ENCODE data around the gene IBTK.
"Not testable (repeated sequence)": the region's sequence is repeated elsewhere in the genome, so short reads cannot be mapped to it uniquely, and the experiment has no call there.

IBTK gene, protein sequence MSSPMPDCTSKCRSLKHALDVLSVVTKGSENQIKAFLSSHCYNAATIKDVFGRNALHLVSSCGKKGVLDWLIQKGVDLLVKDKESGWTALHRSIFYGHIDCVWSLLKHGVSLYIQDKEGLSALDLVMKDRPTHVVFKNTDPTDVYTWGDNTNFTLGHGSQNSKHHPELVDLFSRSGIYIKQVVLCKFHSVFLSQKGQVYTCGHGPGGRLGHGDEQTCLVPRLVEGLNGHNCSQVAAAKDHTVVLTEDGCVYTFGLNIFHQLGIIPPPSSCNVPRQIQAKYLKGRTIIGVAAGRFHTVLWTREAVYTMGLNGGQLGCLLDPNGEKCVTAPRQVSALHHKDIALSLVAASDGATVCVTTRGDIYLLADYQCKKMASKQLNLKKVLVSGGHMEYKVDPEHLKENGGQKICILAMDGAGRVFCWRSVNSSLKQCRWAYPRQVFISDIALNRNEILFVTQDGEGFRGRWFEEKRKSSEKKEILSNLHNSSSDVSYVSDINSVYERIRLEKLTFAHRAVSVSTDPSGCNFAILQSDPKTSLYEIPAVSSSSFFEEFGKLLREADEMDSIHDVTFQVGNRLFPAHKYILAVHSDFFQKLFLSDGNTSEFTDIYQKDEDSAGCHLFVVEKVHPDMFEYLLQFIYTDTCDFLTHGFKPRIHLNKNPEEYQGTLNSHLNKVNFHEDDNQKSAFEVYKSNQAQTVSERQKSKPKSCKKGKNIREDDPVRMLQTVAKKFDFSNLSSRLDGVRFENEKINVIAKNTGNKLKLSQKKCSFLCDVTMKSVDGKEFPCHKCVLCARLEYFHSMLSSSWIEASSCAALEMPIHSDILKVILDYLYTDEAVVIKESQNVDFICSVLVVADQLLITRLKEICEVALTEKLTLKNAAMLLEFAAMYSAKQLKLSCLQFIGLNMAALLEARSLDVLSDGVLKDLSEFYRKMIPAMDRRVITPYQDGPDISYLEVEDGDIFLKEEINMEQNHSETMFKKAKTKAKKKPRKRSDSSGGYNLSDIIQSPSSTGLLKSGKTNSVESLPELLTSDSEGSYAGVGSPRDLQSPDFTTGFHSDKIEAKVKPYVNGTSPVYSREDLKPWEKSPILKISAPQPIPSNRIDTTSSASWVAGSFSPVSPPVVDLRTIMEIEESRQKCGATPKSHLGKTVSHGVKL (N-terminal part only)

DNA sequence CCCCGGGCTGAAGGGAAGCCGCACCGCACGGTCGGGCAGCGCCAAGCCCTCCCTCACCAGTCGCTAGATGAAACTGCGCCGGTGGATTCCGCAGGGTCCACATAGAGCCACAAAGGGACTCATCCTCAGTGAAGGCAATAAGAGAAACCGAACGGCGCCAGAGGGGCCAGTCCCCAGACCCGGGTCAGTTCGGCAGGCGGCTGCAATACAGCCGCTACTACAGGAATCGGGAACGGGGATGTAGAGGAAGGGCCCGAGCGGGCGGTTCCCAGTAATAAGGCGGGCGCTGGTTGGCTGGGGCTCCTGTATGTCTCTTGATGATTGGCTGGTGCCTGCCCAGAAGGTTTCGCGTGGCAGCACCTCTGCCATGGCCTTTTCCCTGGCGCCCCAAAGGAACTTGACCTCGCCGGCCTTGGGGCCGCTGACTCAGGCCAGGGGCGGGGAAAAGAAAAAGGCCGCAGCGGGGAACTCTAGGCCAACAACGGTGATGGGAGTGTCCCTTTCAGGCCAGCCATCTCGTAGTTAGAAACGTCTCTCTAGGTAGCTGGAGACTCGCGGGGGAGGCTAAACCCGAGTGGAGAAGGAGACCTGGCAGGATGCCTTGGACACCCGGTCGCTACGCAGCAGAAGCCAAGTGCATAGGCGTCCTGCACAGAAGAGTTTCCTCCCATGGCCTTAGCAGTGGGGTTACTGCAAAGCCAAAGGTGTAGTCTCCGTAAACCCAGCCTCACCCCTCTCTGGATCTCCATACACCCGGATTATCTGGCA is at the start of gene IBTK:
Gene IBTK, minus strand, starts transcription at position 240 of the 768 bp plus-strand sequence. CDS start 7,258 bp downstream, outside the sequence.
- peak; percentile 73 for TF ChIP-seq ZFX (IDR thresholded peaks at IDR 0.05)
- TF ChIP-seq, protein P1, sequence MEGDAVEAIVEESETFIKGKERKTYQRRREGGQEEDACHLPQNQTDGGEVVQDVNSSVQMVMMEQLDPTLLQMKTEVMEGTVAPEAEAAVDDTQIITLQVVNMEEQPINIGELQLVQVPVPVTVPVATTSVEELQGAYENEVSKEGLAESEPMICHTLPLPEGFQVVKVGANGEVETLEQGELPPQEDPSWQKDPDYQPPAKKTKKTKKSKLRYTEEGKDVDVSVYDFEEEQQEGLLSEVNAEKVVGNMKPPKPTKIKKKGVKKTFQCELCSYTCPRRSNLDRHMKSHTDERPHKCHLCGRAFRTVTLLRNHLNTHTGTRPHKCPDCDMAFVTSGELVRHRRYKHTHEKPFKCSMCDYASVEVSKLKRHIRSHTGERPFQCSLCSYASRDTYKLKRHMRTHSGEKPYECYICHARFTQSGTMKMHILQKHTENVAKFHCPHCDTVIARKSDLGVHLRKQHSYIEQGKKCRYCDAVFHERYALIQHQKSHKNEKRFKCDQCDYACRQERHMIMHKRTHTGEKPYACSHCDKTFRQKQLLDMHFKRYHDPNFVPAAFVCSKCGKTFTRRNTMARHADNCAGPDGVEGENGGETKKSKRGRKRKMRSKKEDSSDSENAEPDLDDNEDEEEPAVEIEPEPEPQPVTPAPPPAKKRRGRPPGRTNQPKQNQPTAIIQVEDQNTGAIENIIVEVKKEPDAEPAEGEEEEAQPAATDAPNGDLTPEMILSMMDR (conservative IDR thresholded peaks at IDR 0.05), result no peak
- peak within 1 kb of the TSS; percentile 87 for H3K27ac ChIP-seq

DNA sequence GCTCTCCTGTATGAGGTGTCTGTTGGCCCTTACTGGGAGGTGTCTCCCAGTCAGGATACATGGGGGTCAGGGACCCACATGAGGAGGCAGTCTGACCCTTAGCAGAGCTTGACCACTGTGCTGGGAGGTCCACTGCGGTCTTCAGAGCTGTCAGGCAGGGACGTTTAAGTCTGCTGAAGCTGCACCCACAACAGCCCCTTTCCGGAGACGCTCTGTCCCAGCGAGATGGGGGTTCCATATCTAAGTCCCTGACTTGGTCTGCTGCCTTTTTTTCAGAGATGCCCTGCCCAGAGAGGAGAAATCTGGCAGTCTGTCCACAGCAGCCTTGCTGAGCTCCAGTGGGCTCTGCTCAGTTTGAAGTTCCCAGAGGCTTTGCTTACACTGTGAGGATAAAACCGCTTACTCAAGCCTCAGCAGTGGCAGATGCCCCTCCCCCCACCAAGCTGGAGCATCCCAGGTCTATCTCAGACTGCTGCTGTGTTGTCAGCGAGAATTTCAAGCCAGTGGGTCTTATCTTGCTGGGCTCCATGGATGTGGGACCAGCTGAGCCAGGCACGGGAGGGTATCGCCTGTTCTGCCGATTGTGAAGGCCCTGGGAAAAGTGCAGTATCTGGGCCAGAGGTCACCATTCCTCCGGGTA is 36.3 kb upstream of the IBTK start:
- TF ChIP-seq ZFX (IDR thresholded peaks at IDR 0.05), result no peak
- TF ChIP-seq, protein P1 (conservative IDR thresholded peaks at IDR 0.05), result no peak
- no peak overlapping the region for H3K27ac ChIP-seq

DNA sequence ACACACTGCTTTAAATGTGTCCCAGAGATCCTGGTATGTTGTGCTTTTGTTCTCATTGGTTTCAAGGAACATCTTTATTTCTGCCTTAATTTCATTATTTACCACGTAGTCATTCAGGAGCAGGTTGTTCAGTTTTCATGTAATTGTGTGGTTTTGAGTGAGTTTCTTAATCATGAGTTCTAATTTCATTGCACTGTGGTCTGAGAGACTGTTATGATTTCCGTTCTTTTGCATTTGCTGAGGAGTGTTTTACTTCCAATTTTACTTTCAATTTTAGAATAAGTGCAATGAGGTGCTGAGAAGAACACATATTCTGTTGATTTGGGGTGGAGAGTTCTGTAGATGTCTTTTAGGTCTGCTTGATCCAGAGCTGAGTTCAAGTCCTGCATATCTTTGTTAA is 34.0 kb upstream of the IBTK start:
- H3K27ac ChIP-seq, result not testable (repeated sequence)

DNA sequence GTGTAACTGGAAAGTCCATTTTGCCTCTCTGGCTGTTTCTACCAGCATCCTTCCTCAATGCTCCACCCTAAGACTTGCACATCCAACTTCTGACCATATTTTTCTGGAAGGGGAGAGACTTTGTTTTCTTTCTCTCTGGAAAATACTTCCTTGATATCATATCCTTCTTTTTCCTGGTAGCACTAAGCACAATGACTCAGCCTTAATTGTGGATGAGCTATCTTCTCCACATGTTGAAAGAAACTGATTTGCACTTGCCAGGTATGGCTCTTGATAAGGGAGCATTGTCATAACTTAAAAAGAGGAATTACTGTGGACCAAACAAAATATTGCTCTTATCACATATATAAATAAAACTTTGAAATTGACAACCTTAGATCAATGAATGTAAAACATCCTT is 30.1 kb upstream of the IBTK start:
- H3K27ac ChIP-seq, result no peak overlapping the region
- TF ChIP-seq ZFX (IDR thresholded peaks at IDR 0.05), result no peak
- TF ChIP-seq, protein P1 (conservative IDR thresholded peaks at IDR 0.05), result no peak

DNA sequence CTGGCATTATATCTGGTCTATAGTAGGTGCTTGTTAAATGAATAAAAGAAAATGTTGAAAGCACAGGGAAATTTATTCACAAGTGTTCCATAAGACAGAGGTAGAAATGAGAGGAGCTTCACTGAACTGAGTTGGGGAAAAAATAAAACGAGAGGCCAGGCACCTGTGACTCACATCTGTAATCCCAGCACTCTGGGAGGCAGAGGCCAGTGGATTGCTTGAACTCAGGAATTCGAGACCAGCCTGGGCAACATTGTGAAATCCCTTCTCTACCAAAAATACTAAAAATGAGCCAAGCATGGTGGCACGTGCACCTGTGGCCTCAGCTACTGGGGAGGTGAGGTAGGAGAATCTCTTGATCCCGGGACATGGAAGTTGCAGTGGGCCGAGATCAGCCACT is 28.1 kb upstream of the IBTK start:
- TF ChIP-seq ZFX (IDR thresholded peaks at IDR 0.05), result no peak
- TF ChIP-seq, protein P1 (conservative IDR thresholded peaks at IDR 0.05), result no peak
- H3K27ac ChIP-seq, result no peak overlapping the region

DNA sequence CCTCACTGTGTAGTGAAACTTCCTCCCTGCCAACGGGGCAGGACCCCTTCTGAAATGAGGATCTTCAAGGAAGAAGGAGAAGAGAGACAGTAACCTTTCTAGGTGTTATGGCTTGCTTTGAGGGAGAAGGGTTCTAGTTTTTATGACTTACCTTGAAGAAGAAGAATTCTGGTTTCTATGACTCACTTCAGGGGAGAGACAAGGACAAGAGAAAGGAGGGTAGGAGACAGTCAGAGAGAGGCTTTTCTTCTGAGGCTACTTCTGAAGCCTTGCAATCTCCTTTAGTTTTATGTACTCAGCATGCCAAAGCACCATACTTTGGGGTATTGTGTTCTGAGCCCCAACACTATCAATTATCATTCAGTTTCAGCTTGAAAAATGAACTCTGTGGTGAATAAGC is 25.8 kb upstream of the IBTK start:
- no peak overlapping the region for H3K27ac ChIP-seq
- TF ChIP-seq, protein P1 (conservative IDR thresholded peaks at IDR 0.05), result no peak
- TF ChIP-seq ZFX (IDR thresholded peaks at IDR 0.05), result no peak

All from C4-2B (cell line).